Fibroblast of skin of left biceps (primary cell): ENCODE results near the gene ITPR3.
"Not testable (repeated sequence)": the region's sequence is repeated elsewhere in the genome, so short reads cannot be mapped to it uniquely, and the experiment has no call there.

Experiments used
- DNase-seq, 2 experiments: peaks; one replicate each; pipeline ENCODE4 v3.0.0-alpha.2; 2013; ENCODE audit warnings: low read depth in 2 of 2

ITPR3 gene

GRCh38 chr6:33613795-33614168 is 7.3 kb upstream of the ITPR3 start:
- DNase-seq = no peak

GRCh38 chr6:33616113-33616512 is 5.0 kb upstream of the ITPR3 start:
- DNase-seq = no peak

- DNase-seq = no peak
These were observed 4.2 kb upstream of the ITPR3 start for GRCh38 chr6:33616913-33617312.

GRCh38 chr6:33619166-33619840 is 1.8 kb upstream of the ITPR3 start:
- DNase-seq = no peak

- peak; percentile 15 to 16 for DNase-seq
These were observed 815 bp upstream of the ITPR3 start for GRCh38 chr6:33620158-33620855.

GRCh38 chr6:33621711-33622388 is 728 bp downstream of the ITPR3 start:
- DNase-seq = no peak

GRCh38 chr6:33622456-33623431 is 1.6 kb downstream of the ITPR3 start:
- no peak for DNase-seq

GRCh38 chr6:33623895-33624381 is 2.8 kb downstream of the ITPR3 start:
- DNase-seq = no peak

- DNase-seq = no peak
These were observed 3.7 kb downstream of the ITPR3 start for GRCh38 chr6:33624856-33625255.

- DNase-seq = no peak
These were observed 6.8 kb downstream of the ITPR3 start for GRCh38 chr6:33627876-33628275.

- no peak for DNase-seq
These were observed 7.4 kb downstream of the ITPR3 start for GRCh38 chr6:33628401-33628964.

GRCh38 chr6:33630014-33630413 is 8.9 kb downstream of the ITPR3 start:
- DNase-seq = no peak

- not testable (repeated sequence) for DNase-seq
These were observed 10.4 kb downstream of the ITPR3 start for GRCh38 chr6:33631521-33631920.

GRCh38 chr6:33631971-33632557 is 10.9 kb downstream of the ITPR3 start:
- DNase-seq = no peak

- no peak for DNase-seq
These were observed 11.5 kb downstream of the ITPR3 start for GRCh38 chr6:33632558-33633039.

GRCh38 chr6:33633084-33633461 is 12.0 kb downstream of the ITPR3 start:
- DNase-seq = no peak

- no peak for DNase-seq
These were observed 12.5 kb downstream of the ITPR3 start for GRCh38 chr6:33633462-33634158.

- DNase-seq = no peak
These were observed 13.1 kb downstream of the ITPR3 start for GRCh38 chr6:33634161-33634727.

- DNase-seq = no peak
These were observed 13.8 kb downstream of the ITPR3 start for GRCh38 chr6:33634946-33635345.

GRCh38 chr6:33636655-33637054 is 15.5 kb downstream of the ITPR3 start:
- no peak for DNase-seq
